NCI-H1436 treated with DMSO at 0.1 percent for 48 hours (cell line): ENCODE data around the gene PODXL.

Source experiments
- DNase-seq: peaks from one replicate; lab custom pipeline; 2025; lab: John Stamatoyannopoulos, UW

PODXL gene

DNA sequence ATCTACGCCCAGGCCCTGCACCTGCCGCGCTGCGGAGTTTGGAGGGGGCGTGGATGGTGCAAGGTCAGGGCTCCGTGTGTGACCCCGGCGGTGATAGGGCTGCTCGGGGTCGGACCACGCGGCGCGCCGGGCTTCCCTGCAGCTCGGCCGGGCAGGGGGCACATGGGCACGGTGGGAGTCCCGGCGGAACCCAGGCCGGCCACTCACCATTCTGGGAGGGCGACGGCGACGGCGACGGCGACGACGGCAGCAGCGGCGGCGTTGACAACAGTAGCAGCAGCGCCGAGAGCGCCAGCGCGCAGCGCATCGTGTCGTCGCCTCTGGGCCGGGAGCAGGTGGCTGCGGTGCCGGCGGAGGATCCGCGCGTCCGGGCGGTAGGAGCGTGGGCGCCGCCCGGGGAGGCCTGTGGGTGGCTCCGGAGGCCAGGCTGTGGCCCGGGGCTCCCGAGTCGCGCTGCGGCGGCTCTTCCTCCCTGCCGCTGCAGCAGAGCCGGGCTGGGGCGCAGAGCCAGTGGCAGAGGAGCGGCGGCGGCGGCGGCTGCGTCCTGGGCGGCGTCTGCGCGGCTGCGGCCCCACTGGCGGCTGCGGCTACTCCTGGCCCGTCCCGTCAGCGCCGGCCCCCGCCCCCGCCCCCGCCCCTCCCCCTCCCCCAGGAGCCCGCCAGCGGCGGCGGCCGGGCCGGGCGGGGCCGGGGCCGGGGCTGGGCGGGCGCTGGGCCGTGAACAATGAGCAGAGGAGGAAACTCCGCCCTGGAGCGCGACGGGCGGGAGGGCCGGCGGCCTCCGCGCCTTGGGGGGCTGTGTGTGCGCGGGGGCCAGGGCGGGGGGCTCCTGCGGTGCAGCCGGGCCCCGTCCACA is at the start of gene PODXL:
TSS of gene PODXL (minus strand) at position 576 of the 856 bp plus-strand sequence. CDS start at position 307, 269 bp downstream.
- DNase-seq, result no peak

DNA sequence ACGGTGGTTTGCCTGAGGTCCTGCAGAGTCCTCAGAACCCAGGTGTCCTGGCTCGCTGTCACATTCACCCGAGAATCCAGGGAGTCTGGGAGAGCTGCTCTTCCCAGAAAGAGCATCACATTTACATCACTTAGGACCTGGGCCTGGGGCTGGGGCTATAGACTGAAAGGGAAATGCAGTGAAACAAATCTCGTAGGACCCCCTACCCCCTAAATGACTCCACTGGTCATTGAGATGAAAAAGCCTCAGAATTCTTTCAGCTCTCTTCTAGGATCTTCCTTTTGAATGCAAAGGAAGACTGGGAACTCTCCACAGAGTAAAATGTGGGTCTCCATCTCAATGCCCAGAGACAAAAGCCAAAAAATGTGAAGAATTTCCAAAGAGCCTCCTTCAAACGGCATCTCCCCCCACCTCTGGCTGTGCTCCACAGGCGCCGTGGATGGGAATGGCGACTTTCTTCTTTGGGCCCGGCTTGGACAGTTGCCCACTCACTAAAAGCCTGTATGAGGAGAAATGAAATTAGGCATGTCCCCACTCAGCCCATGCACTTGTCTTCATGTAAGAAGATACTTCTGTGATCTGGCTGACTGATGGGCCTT is 49.0 kb upstream of the PODXL start:
- DNase-seq, result no peak

DNA sequence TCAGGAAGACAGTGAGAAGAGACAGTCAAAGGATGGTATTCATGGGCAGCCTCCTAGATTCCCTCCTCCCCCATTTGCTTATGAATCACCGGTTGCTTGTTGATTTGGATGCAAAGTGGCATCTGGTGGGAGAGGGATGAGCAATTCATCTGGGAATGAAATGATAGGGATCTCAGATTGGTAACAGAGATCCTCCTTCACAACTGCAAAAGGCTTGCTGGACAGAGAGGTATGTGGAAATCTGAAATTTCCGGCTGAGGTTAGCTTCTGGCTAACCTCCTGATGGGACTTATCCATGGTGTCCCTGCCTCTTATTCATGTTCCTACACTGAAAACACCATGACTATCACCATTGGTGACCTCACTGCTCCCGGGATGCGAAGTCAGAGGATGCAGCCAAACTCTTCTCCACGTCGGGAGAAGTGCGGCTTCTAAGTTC is 48.4 kb upstream of the PODXL start:
- no peak for DNase-seq

DNA sequence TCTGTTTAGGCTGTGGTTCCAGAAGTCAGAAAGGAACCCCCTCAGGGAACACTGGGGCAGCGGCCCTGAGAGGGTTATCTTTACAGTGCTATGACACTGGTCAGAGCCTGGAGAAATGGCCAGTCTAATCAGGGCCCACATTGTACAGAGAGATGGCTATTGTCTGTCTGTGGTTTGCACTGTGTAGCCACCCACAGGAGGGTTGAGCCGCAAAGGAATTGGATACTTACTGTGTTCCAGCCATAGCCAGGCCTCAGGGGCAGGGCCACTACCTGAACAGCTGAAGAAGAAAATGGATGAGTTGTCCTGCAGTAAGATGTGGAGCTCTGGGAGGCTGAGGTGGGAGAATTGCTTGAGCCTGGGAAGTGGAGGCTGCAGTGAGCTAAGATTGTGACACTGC is 47.5 kb upstream of the PODXL start:
- no peak for DNase-seq

DNA sequence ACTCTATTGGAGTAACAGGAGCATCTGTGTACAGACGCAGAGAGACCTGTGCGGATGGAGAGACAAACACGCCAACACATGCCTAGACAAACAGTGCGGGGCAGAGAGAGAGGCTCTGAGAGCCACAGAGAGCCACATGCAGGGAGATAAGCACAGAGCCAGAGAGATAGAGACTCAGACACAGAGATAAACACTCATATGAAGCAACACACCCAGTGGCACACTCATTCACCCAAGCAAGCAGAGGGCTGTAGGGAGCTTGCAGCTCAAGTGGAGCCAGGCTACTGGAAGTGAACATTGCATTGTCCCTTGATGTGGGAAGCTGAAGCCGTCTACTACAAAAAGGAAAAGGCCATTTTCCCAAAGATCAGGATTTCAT is 46.6 kb upstream of the PODXL start:
- no peak for DNase-seq

DNA sequence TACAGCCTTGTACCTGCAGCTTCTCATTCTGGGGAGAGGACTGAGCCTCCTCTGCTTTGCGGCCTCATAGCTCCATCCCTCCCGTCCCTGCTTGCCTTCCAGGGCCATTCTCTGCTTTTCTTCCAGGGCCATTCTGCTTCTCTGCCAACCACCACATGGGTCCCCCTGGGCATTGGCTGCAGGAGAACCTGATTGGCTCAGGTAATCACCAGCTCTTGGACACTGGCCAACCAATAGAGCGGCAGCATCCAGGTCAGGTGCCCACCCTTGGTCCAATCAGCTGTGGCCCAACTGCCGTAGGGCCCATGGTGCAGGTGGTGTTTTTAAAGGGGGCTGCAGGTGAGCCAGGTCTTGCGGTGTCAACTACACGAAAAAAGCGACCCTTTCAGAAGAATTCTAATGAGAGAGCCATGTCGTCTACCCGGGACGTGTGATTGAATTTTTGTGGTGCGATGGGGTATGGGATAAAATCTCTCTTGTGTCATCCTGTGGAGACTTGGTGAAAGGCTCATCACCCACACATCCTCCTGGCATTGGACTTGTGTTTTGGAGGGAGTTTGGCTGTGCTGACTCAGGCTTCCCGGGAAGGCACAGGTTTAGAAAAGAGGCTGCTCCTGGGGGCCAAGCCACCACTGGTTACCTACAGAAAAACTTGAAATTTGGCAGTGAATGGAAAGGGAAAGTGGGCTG is 46.0 kb upstream of the PODXL start:
- no peak for DNase-seq

DNA sequence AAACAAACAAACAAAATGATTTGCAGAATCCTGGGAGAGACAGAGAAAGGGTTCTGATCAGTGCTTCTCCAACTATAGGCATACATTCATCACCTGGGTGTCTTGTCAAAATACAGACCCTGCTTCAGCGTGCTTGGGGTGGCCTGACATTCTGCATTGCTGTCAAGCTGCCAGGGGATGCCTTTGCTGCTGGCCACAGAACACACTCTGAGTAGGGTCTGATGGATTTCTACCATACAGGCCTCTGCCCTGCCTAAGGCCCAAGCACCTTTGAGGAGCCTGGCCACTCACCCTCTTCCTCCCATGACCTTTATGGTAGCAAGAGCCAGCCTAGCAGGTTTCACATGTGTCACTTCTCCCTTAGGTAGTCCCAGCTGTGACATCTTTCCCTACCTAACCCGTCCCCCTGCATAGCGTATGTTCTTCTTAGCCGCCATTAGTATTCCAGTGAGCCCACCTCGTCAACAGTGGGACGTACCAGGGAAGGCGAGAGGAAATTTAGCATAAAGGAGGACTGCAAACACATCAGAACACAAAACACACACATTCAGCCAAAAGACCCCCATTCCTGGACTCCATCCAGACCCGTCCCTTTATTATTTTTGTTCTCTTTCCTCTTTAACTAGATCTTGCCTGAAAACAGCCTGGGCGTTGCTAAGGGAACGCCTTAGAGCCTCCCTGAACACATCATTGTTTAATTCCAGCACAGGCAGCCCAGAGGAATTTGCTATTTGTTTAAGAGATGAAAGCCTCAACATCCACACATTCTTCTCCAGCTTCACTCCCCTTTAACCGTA is 43.9 kb upstream of the PODXL start:
- no peak for DNase-seq

DNA sequence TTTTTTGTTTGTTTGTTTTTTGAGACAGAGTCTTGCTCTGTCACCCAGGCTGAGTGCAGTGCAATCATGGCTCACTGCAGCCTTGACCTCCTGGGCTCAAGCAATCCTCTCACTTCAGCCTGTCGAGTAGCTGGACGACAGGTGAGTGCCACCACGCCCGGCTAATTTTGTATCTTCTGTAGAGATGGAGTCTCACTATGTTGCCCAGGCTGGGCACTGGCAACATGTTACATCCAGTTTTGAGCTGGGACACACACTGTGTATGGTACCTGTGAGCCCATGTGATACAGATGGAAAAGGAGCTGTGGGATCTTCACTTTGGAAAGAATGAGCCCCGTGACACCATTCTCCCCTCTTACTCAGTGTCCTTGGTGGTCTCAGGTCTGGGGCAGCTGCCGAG is 40.4 kb upstream of the PODXL start:
- no peak for DNase-seq

DNA sequence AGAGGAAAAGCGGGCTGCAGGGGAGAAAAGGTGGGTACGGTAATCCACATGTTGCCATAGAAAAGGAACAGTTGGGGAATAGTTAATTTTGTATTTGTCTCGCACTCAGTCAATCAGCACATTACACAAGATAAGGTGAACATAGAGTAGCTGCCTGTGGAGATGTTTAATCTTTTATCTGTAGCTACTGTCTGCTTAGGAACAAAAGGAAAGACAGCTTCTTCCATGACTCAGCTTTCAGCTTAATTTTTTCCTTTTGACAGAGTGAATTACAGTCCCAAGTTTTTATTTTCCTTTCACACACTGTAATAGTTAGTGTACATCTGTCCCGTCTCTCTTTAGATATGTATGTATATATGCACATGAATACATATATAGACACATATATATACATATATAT is 39.3 kb upstream of the PODXL start:
- no peak for DNase-seq

DNA sequence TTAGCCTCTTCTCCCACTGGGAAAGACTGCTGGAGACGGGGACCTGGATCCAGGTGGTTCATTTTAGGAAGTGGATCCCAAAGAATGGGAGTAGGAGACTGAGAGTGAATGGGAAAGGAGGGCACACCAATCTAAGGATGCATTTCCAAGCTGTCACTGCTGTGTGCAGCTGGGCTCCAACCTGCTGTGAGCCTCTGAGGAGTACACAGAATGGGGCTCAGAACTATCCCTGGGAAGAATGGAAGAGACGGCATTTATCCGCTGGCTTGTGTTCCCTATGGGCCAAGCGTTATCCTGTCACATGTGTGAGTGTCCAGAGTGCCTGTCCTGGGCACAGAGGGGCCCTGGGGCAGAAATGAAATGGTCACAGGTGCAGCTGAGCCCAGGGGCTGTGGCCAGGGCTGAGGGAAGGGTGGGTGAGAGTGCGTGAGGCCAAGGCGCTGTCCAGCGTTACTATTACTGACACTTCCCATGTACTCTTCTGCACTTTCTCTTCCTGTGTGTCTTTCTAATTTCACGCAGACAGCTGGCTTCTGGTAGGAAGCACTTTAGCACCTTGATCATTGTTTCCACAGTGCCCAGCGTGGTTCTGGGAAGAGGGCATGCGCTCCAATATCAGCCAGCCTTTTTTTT is 35.4 kb upstream of the PODXL start:
- DNase-seq, result no peak

DNA sequence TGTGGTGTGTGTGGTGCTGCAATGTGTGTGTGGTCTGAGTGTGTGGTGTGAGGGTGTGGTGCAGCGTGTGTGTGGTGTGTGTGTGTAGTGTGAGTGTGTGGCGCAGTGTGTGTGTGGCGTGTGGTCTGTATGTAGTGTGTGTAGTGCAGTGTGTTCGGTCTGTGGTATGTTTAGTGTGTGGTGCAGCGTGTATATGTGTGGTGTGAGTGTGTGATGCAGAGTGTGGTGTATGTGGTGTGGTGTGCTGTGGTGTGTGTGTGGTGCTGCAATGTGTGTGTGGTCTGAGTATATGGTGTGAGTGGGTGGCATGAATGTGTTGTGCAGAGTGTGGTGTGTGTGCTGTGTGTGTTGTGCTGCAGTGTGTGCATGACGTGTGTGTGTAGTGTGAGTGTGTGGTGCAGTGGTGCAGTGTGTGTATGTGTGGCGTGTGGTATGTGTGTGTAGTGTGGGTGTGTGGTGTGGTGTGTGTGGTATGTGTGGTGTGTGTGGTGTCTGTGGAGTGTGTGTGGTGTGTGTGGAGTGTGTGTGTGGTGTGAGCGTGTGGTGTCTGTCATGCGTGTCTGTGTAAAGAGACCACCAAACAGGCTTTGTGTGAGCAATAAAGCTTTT is 31.0 kb upstream of the PODXL start:
- DNase-seq, result no peak

DNA sequence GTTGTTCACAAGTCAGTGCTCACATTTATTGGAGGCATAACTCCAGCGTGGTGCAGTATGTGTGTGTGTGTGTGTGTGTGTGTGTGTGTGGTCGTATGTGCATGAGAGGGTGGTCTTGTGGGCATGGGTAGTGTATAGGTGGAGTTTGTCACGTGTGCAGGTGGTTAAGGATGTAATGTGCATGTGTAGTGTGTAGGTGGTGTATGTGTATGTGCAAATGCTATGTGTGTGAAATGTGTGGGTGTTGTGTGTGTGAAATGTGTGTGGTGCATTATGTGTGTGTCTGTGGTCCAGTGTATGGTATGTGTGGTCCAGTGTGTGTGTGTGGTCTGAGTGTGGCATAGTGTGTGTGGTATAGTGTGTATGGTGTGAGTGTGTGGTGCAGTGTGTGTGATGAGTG is 30.3 kb upstream of the PODXL start:
- no peak for DNase-seq

DNA sequence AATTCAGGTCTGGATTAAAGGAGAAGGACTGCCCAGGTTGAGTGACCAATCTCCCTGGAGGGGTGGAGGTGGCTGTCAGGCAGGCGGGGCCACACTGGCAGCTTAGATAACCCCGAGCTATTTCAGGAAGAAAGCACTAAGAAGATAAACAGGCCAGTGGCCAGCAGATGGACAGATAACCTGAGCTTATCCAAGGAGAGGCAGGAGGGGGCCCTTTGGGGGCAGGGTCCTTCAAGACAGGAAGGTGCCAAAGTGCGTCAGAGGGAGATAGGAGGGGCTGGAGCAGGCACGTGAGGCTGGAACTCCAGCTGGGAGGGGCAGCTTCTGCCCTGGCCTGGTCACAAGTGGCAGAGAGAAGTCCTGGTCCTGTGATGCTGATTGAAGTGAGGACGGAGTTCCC is 29.8 kb upstream of the PODXL start:
- no peak for DNase-seq

DNA sequence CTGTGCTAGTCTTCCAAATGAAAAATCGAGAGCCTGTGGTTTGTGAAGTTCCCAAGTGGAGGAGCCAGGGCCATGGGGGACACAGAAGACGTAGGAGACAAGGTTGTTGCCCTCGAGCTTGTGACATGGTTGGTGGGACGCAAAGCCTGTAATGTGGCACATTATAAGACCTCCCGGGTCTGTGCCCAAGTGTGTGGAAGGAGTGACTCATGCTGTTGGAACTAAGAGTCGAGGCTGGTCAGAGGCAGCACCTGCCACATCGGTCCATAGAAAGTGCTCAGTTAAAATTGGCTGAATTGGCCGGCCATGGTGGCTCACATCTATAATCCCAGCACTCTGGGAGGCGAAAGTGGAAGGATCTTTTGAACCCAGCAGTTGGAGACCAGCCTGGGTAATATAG is 27.0 kb upstream of the PODXL start:
- no peak for DNase-seq

DNA sequence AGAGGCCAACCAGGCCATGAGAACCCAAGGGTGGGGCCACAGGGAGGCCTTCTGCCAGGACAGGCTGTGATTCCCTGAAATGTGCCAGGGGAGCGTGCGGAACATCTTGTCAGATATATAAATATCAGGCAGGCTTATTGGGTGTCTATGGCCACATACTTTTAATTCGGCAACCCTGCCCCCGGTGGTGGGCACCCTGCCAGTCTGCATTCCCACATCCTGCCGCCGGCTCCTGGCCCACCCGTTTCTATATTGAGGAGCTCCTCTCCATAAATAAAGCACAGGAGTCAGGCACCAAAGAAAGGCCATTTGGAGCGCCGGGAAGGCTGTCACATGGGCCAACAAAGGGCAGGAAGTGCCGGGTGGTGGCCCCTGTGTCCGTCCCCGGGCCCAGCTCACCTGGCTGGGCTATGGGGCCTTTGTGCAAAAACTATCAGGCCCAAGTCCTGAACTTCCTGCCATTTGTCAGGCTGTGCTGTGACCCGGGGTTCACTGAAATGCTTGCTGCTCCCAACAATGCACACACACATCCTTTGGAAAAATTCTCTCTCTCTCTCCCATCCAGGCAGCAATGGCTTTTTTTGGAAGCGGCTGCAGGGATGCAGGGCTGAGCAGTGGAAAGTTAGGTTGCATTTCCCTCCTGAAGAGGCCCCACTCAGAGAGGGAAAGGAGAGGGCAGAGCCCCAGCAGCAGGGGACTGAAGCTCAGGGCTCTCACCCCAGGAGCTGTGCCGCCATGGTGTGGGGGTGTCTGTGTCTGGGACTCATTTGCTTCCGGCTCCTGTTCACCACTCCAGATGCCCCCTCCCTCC is 25.0 kb upstream of the PODXL start:
- no peak for DNase-seq

DNA sequence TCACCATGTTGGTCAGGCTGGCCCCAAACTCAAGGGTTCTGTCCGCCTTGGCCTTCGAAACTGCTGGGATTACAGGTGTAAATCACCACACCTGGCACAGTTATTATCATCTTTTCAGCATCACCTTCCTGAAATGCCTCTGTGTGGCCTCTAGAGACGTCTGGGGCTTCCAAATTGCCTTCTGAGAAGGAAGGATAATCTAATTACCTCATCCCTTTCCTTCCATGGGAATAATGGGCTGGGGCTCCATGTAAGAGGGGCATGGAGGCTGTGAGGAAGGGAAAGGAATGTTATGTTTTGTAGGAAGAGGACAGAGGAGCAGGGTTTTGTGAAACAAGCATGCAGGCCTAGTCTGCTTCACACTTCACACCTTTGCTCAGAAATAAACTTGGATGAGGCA is 22.2 kb upstream of the PODXL start:
- DNase-seq, result no peak

DNA sequence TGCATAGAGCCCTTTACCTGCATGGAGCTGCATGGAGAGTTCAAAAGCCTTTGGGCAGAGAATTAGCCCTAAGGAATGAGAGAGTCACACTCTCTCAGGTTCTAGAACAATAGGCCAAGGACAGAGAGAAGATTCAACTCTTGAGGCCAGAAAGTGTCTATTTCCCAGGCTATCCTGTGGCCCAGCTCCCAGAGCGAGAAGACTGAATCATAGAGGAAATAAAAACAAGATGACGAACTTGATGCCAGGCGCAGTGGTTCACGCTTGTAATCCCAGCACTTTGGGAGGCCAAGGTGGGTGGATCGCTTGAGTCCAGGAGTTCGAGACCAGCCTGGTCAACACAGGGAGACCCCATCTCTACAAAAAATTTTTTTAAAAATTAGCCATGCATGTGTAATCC is 18.3 kb upstream of the PODXL start:
- DNase-seq, result no peak

DNA sequence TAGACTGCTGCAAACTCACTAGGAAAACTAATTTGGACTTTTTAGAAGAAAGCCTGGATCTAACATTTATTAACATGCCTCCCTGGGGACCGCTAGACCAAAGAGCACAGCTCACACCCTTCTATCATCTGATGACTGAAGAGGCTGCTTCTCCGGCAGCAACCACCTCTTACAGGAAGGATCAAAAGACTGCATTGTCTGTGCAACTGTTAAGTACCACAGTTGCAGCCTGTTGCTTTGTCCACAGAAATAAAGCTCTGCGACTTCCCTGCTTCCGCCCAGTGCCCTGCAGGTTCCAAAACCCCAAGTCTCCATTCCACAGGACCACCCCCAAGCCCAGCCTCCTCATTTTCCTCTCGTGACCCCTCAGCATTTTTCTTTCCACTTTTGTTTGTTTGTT is 14.0 kb upstream of the PODXL start:
- DNase-seq, result no peak

DNA sequence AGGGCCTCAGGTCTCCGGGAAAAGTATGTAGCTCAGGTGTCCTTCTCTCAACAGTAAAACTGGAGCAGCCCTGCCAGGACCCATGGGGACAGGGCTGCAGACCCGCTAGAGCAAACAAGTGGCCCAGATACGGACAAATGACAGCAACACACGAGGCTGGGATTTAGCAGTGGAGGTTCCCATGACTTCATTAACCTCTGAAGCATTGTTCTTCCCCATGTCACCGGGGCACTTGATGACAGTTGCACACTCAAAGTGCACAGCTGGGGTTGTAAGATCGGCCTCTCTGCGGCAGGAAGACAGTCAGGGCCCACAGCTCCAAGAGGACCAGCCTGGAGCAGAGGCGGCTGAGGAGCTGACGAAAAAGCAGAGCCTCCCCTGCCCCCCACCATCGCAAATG is 12.5 kb upstream of the PODXL start:
- no peak for DNase-seq

DNA sequence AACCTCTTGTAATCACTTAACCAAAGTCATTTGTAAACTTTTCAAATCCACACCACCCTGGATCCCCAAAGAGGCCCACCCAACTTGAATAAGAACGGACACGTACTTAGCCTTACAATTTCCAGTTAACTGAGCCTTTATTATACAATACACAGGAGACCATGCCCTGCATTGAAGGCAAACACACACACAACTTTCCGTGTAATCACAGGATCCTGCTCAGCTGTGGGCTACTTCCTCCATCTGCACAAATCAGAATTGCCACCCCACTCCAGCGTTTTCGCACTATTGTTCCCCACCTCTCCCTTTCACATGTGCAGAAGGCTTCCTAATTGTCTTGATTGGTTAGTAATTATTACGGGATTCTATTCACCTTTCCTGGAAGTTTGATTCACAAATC is 12.1 kb upstream of the PODXL start:
- no peak for DNase-seq

DNA sequence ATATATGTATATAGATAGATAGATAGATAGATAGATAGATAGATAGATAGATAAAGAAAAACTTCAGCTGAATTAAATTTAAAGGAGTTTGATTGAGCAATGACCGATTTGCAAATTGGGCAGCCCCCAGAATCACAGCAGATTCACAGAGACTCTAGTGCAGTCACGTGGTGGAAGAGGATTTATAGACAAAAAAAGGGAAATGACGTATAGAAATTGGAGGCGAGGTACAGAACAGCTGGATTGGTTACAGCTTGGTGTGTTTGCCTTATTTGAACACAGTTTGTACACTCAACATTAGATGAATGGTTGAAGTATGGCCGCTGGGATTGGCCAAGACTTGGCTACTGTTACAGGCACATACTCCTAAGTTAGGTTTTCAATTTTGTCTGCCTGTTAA is 8.2 kb upstream of the PODXL start:
- DNase-seq, result no peak
